B cell (primary cell): Measurements from ENCODE around the gene FRYL.
A peak's percentile ranks its signal among the peaks of the same experiment; 100 is the strongest.

Source experiments
- EZH2 ChIP-seq: IDR thresholded peaks from 2 replicates; pipeline ENCODE4 v1.6.1; 2012; ENCODE audit warnings: borderline replicate concordance, low read depth, mild to moderate bottlenecking, moderate library complexity, low read length; ENCODE audit not compliant: insufficient read depth, poor library complexity, severe bottlenecking
- TF ChIP-seq, protein P1 (sequence below): fragments of 200-600 bp; IDR thresholded peaks from one replicate; pipeline ENCODE4 v1.8.0; 2022; ENCODE audit warnings: antibody characterized with exemption, mild to moderate bottlenecking

- TF ChIP-seq, protein P1, sequence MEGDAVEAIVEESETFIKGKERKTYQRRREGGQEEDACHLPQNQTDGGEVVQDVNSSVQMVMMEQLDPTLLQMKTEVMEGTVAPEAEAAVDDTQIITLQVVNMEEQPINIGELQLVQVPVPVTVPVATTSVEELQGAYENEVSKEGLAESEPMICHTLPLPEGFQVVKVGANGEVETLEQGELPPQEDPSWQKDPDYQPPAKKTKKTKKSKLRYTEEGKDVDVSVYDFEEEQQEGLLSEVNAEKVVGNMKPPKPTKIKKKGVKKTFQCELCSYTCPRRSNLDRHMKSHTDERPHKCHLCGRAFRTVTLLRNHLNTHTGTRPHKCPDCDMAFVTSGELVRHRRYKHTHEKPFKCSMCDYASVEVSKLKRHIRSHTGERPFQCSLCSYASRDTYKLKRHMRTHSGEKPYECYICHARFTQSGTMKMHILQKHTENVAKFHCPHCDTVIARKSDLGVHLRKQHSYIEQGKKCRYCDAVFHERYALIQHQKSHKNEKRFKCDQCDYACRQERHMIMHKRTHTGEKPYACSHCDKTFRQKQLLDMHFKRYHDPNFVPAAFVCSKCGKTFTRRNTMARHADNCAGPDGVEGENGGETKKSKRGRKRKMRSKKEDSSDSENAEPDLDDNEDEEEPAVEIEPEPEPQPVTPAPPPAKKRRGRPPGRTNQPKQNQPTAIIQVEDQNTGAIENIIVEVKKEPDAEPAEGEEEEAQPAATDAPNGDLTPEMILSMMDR: peak; percentile 94
- no peak for TF ChIP-seq EZH2
Measured at GRCh38 chr4:48578132-48578968, 201.7 kb downstream of the FRYL start.
